Mesenchymal stem cell (in vitro differentiated cells and primary cell): ENCODE measurements around the gene ASPDH.

Experiments
- DNase-seq: peaks from one replicate; pipeline ENCODE4 v3.0.0-alpha.2; 2013
- H2AFZ ChIP-seq: one replicate; pipeline ENCODE4 v1.6.1; 2013; ENCODE audit warnings: low read depth, mild to moderate bottlenecking, control low read depth, inconsistent platforms, low read length, moderate library complexity
- H2AK5ac ChIP-seq: 2 replicates; pipeline ENCODE4 v1.6.1; 2013; ENCODE audit warnings: low read length, moderate library complexity, mild to moderate bottlenecking, inconsistent platforms; ENCODE audit not compliant: severe bottlenecking
- H2BK120ac ChIP-seq: one replicate; pipeline ENCODE4 v1.6.1; 2013; ENCODE audit warnings: low read depth, mild to moderate bottlenecking, inconsistent platforms, low read length, moderate library complexity
- H2BK12ac ChIP-seq, 2 experiments: one replicate each; pipeline ENCODE4 v1.6.1; 2013; ENCODE audit warnings: inconsistent platforms in 2 of 2, low read length in 2 of 2, mild to moderate bottlenecking in 2 of 2, moderate library complexity in 2 of 2, control low read depth in 1 of 2
- H2BK15ac ChIP-seq: one replicate; pipeline ENCODE4 v1.6.1; 2013; ENCODE audit warnings: mild to moderate bottlenecking, low read depth, inconsistent platforms; ENCODE audit not compliant: poor library complexity, severe bottlenecking
- H2BK5ac ChIP-seq: 2 replicates; pipeline ENCODE4 v1.6.1; 2013; ENCODE audit warnings: low read depth, mild to moderate bottlenecking, low read length, control low read depth, inconsistent platforms; ENCODE audit not compliant: poor library complexity, severe bottlenecking
- H3K14ac ChIP-seq, 2 experiments: one replicate each; pipeline ENCODE4 v1.6.1; 2013; ENCODE audit warnings: inconsistent platforms in 2 of 2, low read length in 2 of 2, control low read depth in 1 of 2, mild to moderate bottlenecking in 1 of 2, moderate library complexity in 1 of 2
- H3K18ac ChIP-seq, 2 experiments: one replicate each; pipeline ENCODE4 v1.6.1; 2013; ENCODE audit warnings: inconsistent platforms in 2 of 2, low read length in 2 of 2, control low read depth in 1 of 2, low read depth in 1 of 2, mild to moderate bottlenecking in 1 of 2
- H3K23ac ChIP-seq, 2 experiments: one replicate each; pipeline ENCODE4 v1.6.1; 2013; ENCODE audit warnings: inconsistent platforms in 2 of 2, low read length in 2 of 2, mild to moderate bottlenecking in 2 of 2, moderate library complexity in 2 of 2, control low read depth in 1 of 2
- H3K27ac ChIP-seq: 2 replicates; pipeline ENCODE4 v1.5.1; 2013; ENCODE audit warnings: mild to moderate bottlenecking, moderate library complexity, low read length, control low read depth, inconsistent platforms; ENCODE audit not compliant: poor library complexity, severe bottlenecking
- H3K27me3 ChIP-seq, 2 experiments: 2 replicates each; pipeline versions ENCODE4 v1.6.1 to v1.7.0; 2013; ENCODE audit warnings: low read length in 2 of 2, mild to moderate bottlenecking in 2 of 2, moderate library complexity in 2 of 2, control low read depth in 1 of 2, inconsistent platforms in 1 of 2; ENCODE audit not compliant: control insufficient read depth in 1 of 2, insufficient read depth in 1 of 2
- H3K36me3 ChIP-seq, 2 experiments: 2 replicates each; pipeline versions ENCODE4 v1.6.1 to v1.7.0; 2013; ENCODE audit warnings: low read length in 2 of 2, control low read depth in 1 of 2, inconsistent platforms in 1 of 2, low read depth in 1 of 2, mild to moderate bottlenecking in 1 of 2; ENCODE audit not compliant: insufficient read depth in 2 of 2, control insufficient read depth in 1 of 2
- H3K4ac ChIP-seq, 2 experiments: one replicate each; pipeline ENCODE4 v1.6.1; 2013; ENCODE audit warnings: inconsistent platforms in 2 of 2, low read length in 2 of 2, mild to moderate bottlenecking in 2 of 2, moderate library complexity in 2 of 2, control low read depth in 1 of 2, low read depth in 1 of 2
- H3K4me1 ChIP-seq: 2 replicates; pipeline ENCODE4 v1.6.1; 2013; ENCODE audit warnings: low read depth, low read length, control low read depth; ENCODE audit not compliant: control insufficient read depth, insufficient read depth
- H3K4me2 ChIP-seq: 2 replicates; pipeline ENCODE4 v1.6.1; 2013; ENCODE audit warnings: low read length, mild to moderate bottlenecking, inconsistent platforms; ENCODE audit not compliant: poor library complexity, severe bottlenecking
- H3K4me3 ChIP-seq, 2 experiments: 2 replicates each; pipeline versions ENCODE4 v1.5.1 to v1.7.0; 2013; ENCODE audit warnings: low read length in 2 of 2, mild to moderate bottlenecking in 2 of 2, control low read depth in 1 of 2, low read depth in 1 of 2; ENCODE audit not compliant: insufficient read depth in 1 of 2
- H3K79me1 ChIP-seq: replicated peaks from 2 replicates; pipeline ENCODE4 v1.6.1; 2013; ENCODE audit warnings: mild to moderate bottlenecking, control low read depth, low read length, inconsistent platforms; ENCODE audit not compliant: poor library complexity, severe bottlenecking
- H3K9ac ChIP-seq: 2 replicates; pipeline ENCODE4 v1.7.0; 2013; ENCODE audit warnings: mild to moderate bottlenecking, low read length, moderate library complexity
- H3K9me3 ChIP-seq: 2 replicates; pipeline ENCODE4 v1.7.0; 2013; ENCODE audit warnings: mild to moderate bottlenecking, low read length; ENCODE audit not compliant: control insufficient read depth
- H4K8ac ChIP-seq: one replicate; pipeline ENCODE4 v1.6.1; 2013; ENCODE audit warnings: inconsistent platforms, mild to moderate bottlenecking, low read length, moderate library complexity
- H4K91ac ChIP-seq: one replicate; pipeline ENCODE4 v1.6.1; 2013; ENCODE audit warnings: mild to moderate bottlenecking, low read length, inconsistent platforms
- WGBS: methylation state at CpG from one replicate; pipeline ENCODE4 v1.1.7; 2013; ENCODE audit warnings: mixed read lengths; 5-methylcytosine and 5-hydroxymethylcytosine counted together

The ASPDH gene

GRCh38 chr19:50501186-50501567, 12.5 kb downstream of the ASPDH start:
- 47% methylated on average over 12 of the region's 12 CpGs for WGBS
- Histone ChIP-seq H2AFZ (no peak overlapping the region), H3K4me1 (peaks cover 5% of the 10 kb centered on the region), H3K9me3 (no peaks in the 10 kb centered on the region), H4K8ac (no peak overlapping the region), H3K4me2 (no peak overlapping the region), H3K23ac (no peak overlapping the region), H3K36me3 (peaks cover 0 to 13% of the 10 kb centered on the region in 2 experiments), H3K27me3 (peaks cover 4 to 50% of the 10 kb centered on the region in 2 experiments), H2BK12ac (no peak overlapping the region), H3K4ac (no peak overlapping the region), H3K79me1 (no peaks in the 10 kb centered on the region), H2BK15ac (no peak overlapping the region), H2AK5ac (no peak overlapping the region), H3K9ac (no peak overlapping the region), H3K27ac (no peak overlapping the region), H3K18ac (no peak overlapping the region), H4K91ac (no peak overlapping the region), H3K4me3 (no peak overlapping the region), H3K14ac (no peak overlapping the region), H2BK120ac (no peak overlapping the region), H2BK5ac (no peak overlapping the region)
- DNase-seq, result no peak

GRCh38 chr19:50500753-50501151, 13.0 kb downstream of the ASPDH start:
- H3K4me3 ChIP-seq, result no peak overlapping the region
- H3K36me3 ChIP-seq, result peaks cover 0 to 9% of the 10 kb centered on the region in 2 experiments
- H2BK15ac ChIP-seq, result no peak overlapping the region
- no peak overlapping the region for H2BK5ac ChIP-seq
- H4K91ac ChIP-seq, result no peak overlapping the region
- no peak for DNase-seq
- no peak overlapping the region for H3K18ac ChIP-seq
- H3K27me3 ChIP-seq, result peaks cover 4 to 51% of the 10 kb centered on the region in 2 experiments
- no peak overlapping the region for H4K8ac ChIP-seq
- H3K14ac ChIP-seq, result no peak overlapping the region
- no peak overlapping the region for H2BK12ac ChIP-seq
- H3K4me1 ChIP-seq, result peaks cover 5% of the 10 kb centered on the region
- H2AFZ ChIP-seq, result no peak overlapping the region
- no peak overlapping the region for H3K27ac ChIP-seq
- WGBS, result 44% methylated on average over 9 of the region's 10 CpGs
- no peak overlapping the region for H3K4ac ChIP-seq
- H2AK5ac ChIP-seq, result no peak overlapping the region
- no peaks in the 10 kb centered on the region for H3K79me1 ChIP-seq
- H3K4me2 ChIP-seq, result no peak overlapping the region
- H3K23ac ChIP-seq, result no peak overlapping the region
- H3K9ac ChIP-seq, result no peak overlapping the region
- no peaks in the 10 kb centered on the region for H3K9me3 ChIP-seq
- no peak overlapping the region for H2BK120ac ChIP-seq

GRCh38 chr19:50500060-50500752, 13.5 kb downstream of the ASPDH start:
- 18% methylated on average over 23 of the region's 27 CpGs for WGBS
- Histone ChIP-seq H3K18ac (no peak overlapping the region), H2BK120ac (no peak overlapping the region), H3K14ac (no peak overlapping the region), H3K4me1 (peaks cover 5% of the 10 kb centered on the region), H2BK15ac (no peak overlapping the region), H4K8ac (no peak overlapping the region), H3K9ac (no peak overlapping the region), H3K36me3 (peaks cover 0 to 6% of the 10 kb centered on the region in 2 experiments), H2AK5ac (no peak overlapping the region), H3K27ac (no peak overlapping the region), H3K27me3 (peaks cover 4 to 54% of the 10 kb centered on the region in 2 experiments), H4K91ac (no peak overlapping the region), H3K23ac (no peak overlapping the region), H2AFZ (no peak overlapping the region), H2BK5ac (no peak overlapping the region), H3K79me1 (no peaks in the 10 kb centered on the region), H2BK12ac (no peak overlapping the region), H3K4me3 (peak overlapping the region in 1 of 2 experiments; percentile 4), H3K4me2 (no peak overlapping the region), H3K9me3 (no peaks in the 10 kb centered on the region), H3K4ac (no peak overlapping the region)
- DNase-seq, result peak; percentile 24

DNA sequence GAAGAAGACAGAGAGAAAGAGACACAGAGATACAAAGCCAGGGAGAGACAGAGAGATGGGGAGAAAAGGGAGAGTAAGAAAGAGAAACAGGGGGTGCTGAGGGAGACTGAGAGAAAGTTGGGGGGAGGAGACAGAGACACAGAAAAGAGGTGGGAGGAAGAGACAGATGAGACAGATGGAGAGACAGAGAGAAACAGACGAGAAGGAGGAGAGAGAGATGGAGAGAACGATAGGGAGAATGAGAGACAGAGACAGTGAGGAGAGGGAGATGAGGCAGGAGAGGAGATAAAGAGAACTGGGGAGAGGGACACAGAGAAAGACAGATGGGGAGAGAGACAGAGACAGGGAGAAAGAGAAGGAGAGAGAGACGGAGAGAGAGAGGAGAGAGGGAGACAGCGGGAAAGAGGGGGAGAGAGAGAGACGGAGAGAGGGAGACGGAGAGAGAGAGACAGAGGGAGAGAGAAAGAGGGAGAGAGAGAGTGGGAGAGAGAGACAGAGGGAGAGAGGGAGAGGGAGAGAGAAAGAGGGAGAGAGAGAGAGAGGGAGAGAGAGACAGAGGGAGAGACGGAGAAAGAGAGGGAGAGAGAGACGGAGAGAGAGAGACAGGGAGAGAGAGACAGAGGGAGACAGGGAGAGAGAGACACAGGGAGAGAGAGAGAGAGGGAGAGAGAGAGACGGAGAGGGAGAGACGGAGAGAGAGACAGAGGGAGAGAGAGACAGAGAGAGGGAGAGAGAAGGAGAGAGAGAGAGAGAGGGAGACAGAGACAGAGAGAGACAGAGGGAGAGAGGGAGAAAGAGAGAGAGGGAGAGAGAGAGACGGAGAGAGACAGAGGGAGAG, 15.3 kb downstream of the ASPDH start:
- Histone ChIP-seq H3K18ac (no peak overlapping the region), H3K4me1 (peaks cover 5% of the 10 kb centered on the region), H3K27me3 (peaks cover 4 to 66% of the 10 kb centered on the region in 2 experiments), H4K91ac (no peak overlapping the region), H3K9me3 (no peaks in the 10 kb centered on the region), H3K4me3 (no peak overlapping the region), H2AK5ac (no peak overlapping the region), H2BK15ac (no peak overlapping the region), H3K4ac (no peak overlapping the region), H2BK5ac (no peak overlapping the region), H3K14ac (no peak overlapping the region), H3K27ac (no peak overlapping the region), H2AFZ (no peak overlapping the region), H3K4me2 (no peak overlapping the region), H3K36me3 (peaks cover 0 to 6% of the 10 kb centered on the region in 2 experiments), H2BK12ac (no peak overlapping the region), H3K79me1 (no peaks in the 10 kb centered on the region), H4K8ac (no peak overlapping the region), H2BK120ac (no peak overlapping the region), H3K23ac (no peak overlapping the region), H3K9ac (no peak overlapping the region)
- DNase-seq, result no peak
- WGBS, result 68% methylated on average over 11 of the region's 11 CpGs
